SH-SY5Y (cell line): Measurements from ENCODE around the gene DIS3L.

Experiments used
- GATA2 ChIP-seq: IDR thresholded peaks from 2 replicates; pipeline ENCODE4 v1.6.1; 2011; ENCODE audit warnings: mild to moderate bottlenecking, low read depth, low read length
- GATA3 ChIP-seq: IDR thresholded peaks from 2 replicates; pipeline ENCODE4 v1.6.1; 2011; ENCODE audit warnings: low read depth, mild to moderate bottlenecking, low read length, moderate library complexity

DNA sequence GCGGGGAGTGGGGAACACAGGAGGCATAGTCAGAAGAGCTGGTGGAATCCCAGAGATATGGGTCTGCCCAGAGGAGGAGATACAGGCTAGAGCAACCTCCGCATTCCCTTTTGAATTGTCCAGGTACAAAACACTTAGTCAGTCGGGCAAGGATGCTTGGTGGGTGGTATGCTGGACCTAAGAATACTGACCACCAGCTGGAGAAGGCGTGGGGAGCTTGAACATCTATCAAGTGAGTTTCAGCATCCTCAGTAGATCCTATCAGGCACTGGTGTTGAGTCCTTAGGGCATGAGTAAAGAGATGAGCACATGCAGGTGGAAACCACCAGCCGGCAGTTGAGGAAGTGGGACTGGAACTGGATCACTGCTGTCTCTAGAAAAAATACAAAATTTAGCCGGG is 14.7 kb upstream of the DIS3L start:
- no peak for TF ChIP-seq GATA2
- TF ChIP-seq GATA3: no peak
